Naive B cell (primary cell): ENCODE data around the gene CAD. TPM values are rescaled to one million over a fixed set of nuclear protein-coding genes. Genes with fewer than 3 reads are reported as not detected.

ENCODE experiments used
- ATAC-seq, 2 donors: fragments of 150-1000 bp; cut with Tn5 transposase; 2 replicates each; pipeline ENCODE4 v1.10.0; 2021; ENCODE audit warnings: low read depth in 2 of 2, mild to moderate bottlenecking in 2 of 2, moderate library complexity in 2 of 2
- DNase-seq: peaks from one replicate; pipeline ENCODE4 v3.0.0; 2022
- H3K27ac Mint-ChIP-seq, 6 donors: one replicate each; pipeline ENCODE4 v1.8.0; 2020 to 2022; ENCODE audit warnings: mild to moderate bottlenecking in 6 of 6, mixed read lengths in 6 of 6, moderate library complexity in 5 of 6, inconsistent platforms in 2 of 6
- H3K27me3 Mint-ChIP-seq, 3 donors: one replicate each; pipeline ENCODE4 v1.8.0; 2021 to 2022; ENCODE audit warnings: mixed read lengths in 3 of 3, mild to moderate bottlenecking in 1 of 3
- H3K36me3 Mint-ChIP-seq, 2 donors: one replicate each; pipeline ENCODE4 v1.8.0; 2020 to 2022; ENCODE audit warnings: mixed read lengths in 2 of 2, inconsistent platforms in 1 of 2, mild to moderate bottlenecking in 1 of 2
- H3K4me1 Mint-ChIP-seq, 3 donors: one replicate each; pipeline ENCODE4 v1.8.0; 2020 to 2022; ENCODE audit warnings: mixed read lengths in 3 of 3, inconsistent platforms in 1 of 3, mild to moderate bottlenecking in 1 of 3, moderate library complexity in 1 of 3
- H3K4me3 Mint-ChIP-seq, 8 donors: one replicate each; pipeline ENCODE4 v1.8.0; 2020 to 2022; ENCODE audit warnings: mild to moderate bottlenecking in 8 of 8, mixed read lengths in 8 of 8, moderate library complexity in 8 of 8, inconsistent platforms in 2 of 8
- H3K9me3 Mint-ChIP-seq, 7 donors: one replicate each; pipeline ENCODE4 v1.8.0; 2020 to 2022; ENCODE audit warnings: mixed read lengths in 7 of 7, mild to moderate bottlenecking in 5 of 7, inconsistent platforms in 2 of 7, moderate library complexity in 1 of 7
- polyA plus RNA-seq, 6 donors: library from polyadenylated mRNA; unstranded; fragments of 300-500 nt; fragmentation: Illumina TruSeq; gene quantifications; one replicate each; pipeline ENCODE4 v1.2.3, GENCODE V29; 2021; ENCODE audit warnings: low read depth in 6 of 6

The CAD gene
- polyA plus RNA-seq, 6 donors from 2014 or later, result 5.4 to 20.7 (median 14.0) TPM

- DNase-seq (no peak), ATAC-seq (no peak)
- Mint-ChIP-seq H3K27me3 (no peaks in the 10 kb centered on the region), H3K4me1 (peaks cover 11 to 23% (median 18%) of the 10 kb centered on the region in 3 donors), H3K9me3 (no peaks in the 10 kb centered on the region), H3K4me3 (peak overlapping the region in 2 of 8 donors; percentile 17 to 42), H3K36me3 (peaks cover 12 to 55% of the 10 kb centered on the region in 2 donors), H3K27ac (peak overlapping the region in 1 of 6 donors; percentile 2)
These were observed 10.8 kb upstream of the CAD start for GRCh38 chr2:27206346-27206745.

GRCh38 chr2:27208486-27209050, 8.6 kb upstream of the CAD start:
- Mint-ChIP-seq H3K27ac (no peak overlapping the region), H3K4me1 (peaks cover 24 to 32% (median 29%) of the 10 kb centered on the region in 3 donors), H3K27me3 (no peaks in the 10 kb centered on the region), H3K9me3 (no peaks in the 10 kb centered on the region), H3K4me3 (peak overlapping the region in 2 of 8 donors; percentile 42 to 64), H3K36me3 (peaks cover under 1 to 34% of the 10 kb centered on the region in 2 donors)
- DNase-seq (no peak), ATAC-seq (no peak)

- Mint-ChIP-seq H3K27ac (peak overlapping the region in 4 of 6 donors; percentile 24 to 87 (median 64)), H3K9me3 (no peaks in the 10 kb centered on the region), H3K4me1 (peaks cover 27 to 34% (median 30%) of the 10 kb centered on the region in 3 donors), H3K27me3 (no peaks in the 10 kb centered on the region), H3K4me3 (peak overlapping the region; percentile 1 to 83 (median 63)), H3K36me3 (peaks cover 0 to 25% of the 10 kb centered on the region in 2 donors)
- DNase-seq, result no peak
- ATAC-seq, result no peak
These were observed 7.4 kb upstream of the CAD start for GRCh38 chr2:27209621-27210401.

- H3K36me3 Mint-ChIP-seq, result peaks cover 0 to 9% of the 10 kb centered on the region in 2 donors
- DNase-seq, result no peak
These were observed 5.8 kb upstream of the CAD start for GRCh38 chr2:27211241-27211942.

GRCh38 chr2:27211943-27212625, 5.1 kb upstream of the CAD start, which contains the start of the genes ATRAID and SLC5A6:
Gene ATRAID (plus strand): TSS chr2:27212041. CDS start chr2:27212369, 328 bp downstream.
Gene SLC5A6 (minus strand): TSS chr2:27212268. CDS start chr2:27207650, 4,618 bp downstream.
- Mint-ChIP-seq H3K4me1 (peaks cover 36 to 42% (median 39%) of the 10 kb centered on the region in 3 donors), H3K4me3 (peak within 1 kb of the TSS; percentile 91 to 100 (median 100)), H3K36me3 (peaks cover 0 to 2% of the 10 kb centered on the region in 2 donors), H3K27me3 (no peaks in the 10 kb centered on the region), H3K27ac (peak within 1 kb of the TSS; percentile 99 to 100 (median 100)), H3K9me3 (no peaks in the 10 kb centered on the region)
- DNase-seq, result peak; percentile 93
- peak; percentile 82 for ATAC-seq

More at GRCh38 chr2:27211241-27211942, 5.8 kb upstream of the CAD start:
- H3K27me3 Mint-ChIP-seq, result no peaks in the 10 kb centered on the region
- peak overlapping the region; percentile 74 to 99 (median 94) for H3K27ac Mint-ChIP-seq
- ATAC-seq, result no peak
- no peaks in the 10 kb centered on the region for H3K9me3 Mint-ChIP-seq
- H3K4me1 Mint-ChIP-seq, result peaks cover 32 to 36% (median 35%) of the 10 kb centered on the region in 3 donors
- H3K4me3 Mint-ChIP-seq, result peak overlapping the region; percentile 87 to 100 (median 94)

- H3K27me3 Mint-ChIP-seq, result no peaks in the 10 kb centered on the region
- H3K9me3 Mint-ChIP-seq, result no peaks in the 10 kb centered on the region
- DNase-seq, result peak; percentile 76
- peak overlapping the region; percentile 91 to 100 (median 100) for H3K4me3 Mint-ChIP-seq
- peak; percentile 65 to 70 for ATAC-seq
- H3K27ac Mint-ChIP-seq, result peak overlapping the region; percentile 99 to 100 (median 100)
- H3K36me3 Mint-ChIP-seq, result no peaks in the 10 kb centered on the region
- H3K4me1 Mint-ChIP-seq, result peaks cover 42 to 50% (median 45%) of the 10 kb centered on the region in 3 donors
These were observed 4.3 kb upstream of the CAD start for GRCh38 chr2:27212626-27213471.

GRCh38 chr2:27214941-27215340, 2.2 kb upstream of the CAD start:
- Mint-ChIP-seq H3K27ac (peak overlapping the region in 1 of 6 donors; percentile 11), H3K27me3 (no peaks in the 10 kb centered on the region), H3K4me3 (peak overlapping the region in 2 of 8 donors; percentile 63 to 91), H3K36me3 (no peaks in the 10 kb centered on the region), H3K9me3 (no peaks in the 10 kb centered on the region), H3K4me1 (peaks cover 44 to 55% (median 47%) of the 10 kb centered on the region in 3 donors)
- DNase-seq, result no peak
- no peak for ATAC-seq

- no peak for DNase-seq
- Mint-ChIP-seq H3K36me3 (no peaks in the 10 kb centered on the region), H3K4me3 (peak overlapping the region; percentile 90 to 99 (median 97)), H3K9me3 (no peaks in the 10 kb centered on the region), H3K27me3 (no peaks in the 10 kb centered on the region), H3K4me1 (peaks cover 41 to 47% (median 42%) of the 10 kb centered on the region in 3 donors), H3K27ac (peak overlapping the region; percentile 77 to 96 (median 94))
- ATAC-seq, result no peak
These were observed 592 bp upstream of the CAD start for GRCh38 chr2:27216416-27217137.

GRCh38 chr2:27218614-27219013, 1.4 kb downstream of the CAD start:
- Mint-ChIP-seq H3K27me3 (no peaks in the 10 kb centered on the region), H3K9me3 (no peaks in the 10 kb centered on the region), H3K4me3 (peak overlapping the region in 7 of 8 donors; percentile 35 to 99 (median 96)), H3K4me1 (peaks cover 36 to 38% (median 38%) of the 10 kb centered on the region in 3 donors), H3K36me3 (peaks cover 6 to 10% of the 10 kb centered on the region in 2 donors), H3K27ac (peak overlapping the region in 2 of 6 donors; percentile 34 to 75)
- ATAC-seq (no peak), DNase-seq (no peak)

GRCh38 chr2:27219091-27219490, 1.9 kb downstream of the CAD start:
- H3K36me3 Mint-ChIP-seq, result peaks cover 6 to 12% of the 10 kb centered on the region in 2 donors
- H3K4me1 Mint-ChIP-seq, result peaks cover 33 to 37% (median 36%) of the 10 kb centered on the region in 3 donors
- ATAC-seq (no peak), DNase-seq (no peak)
- no peaks in the 10 kb centered on the region for H3K27me3 Mint-ChIP-seq
- no peaks in the 10 kb centered on the region for H3K9me3 Mint-ChIP-seq
- H3K4me3 Mint-ChIP-seq, result peak overlapping the region in 4 of 8 donors; percentile 35 to 96 (median 90)
- H3K27ac Mint-ChIP-seq, result peak overlapping the region in 1 of 6 donors; percentile 34

GRCh38 chr2:27220091-27220490, 2.9 kb downstream of the CAD start:
- peak overlapping the region in 1 of 8 donors; percentile 41 for H3K4me3 Mint-ChIP-seq
- peaks cover 10 to 22% of the 10 kb centered on the region in 2 donors for H3K36me3 Mint-ChIP-seq
- ATAC-seq (no peak), DNase-seq (no peak)
- H3K27me3 Mint-ChIP-seq, result no peaks in the 10 kb centered on the region
- no peaks in the 10 kb centered on the region for H3K9me3 Mint-ChIP-seq
- H3K27ac Mint-ChIP-seq, result peak overlapping the region in 1 of 6 donors; percentile 14
- H3K4me1 Mint-ChIP-seq, result peaks cover 33 to 37% (median 36%) of the 10 kb centered on the region in 3 donors
